ENCODE measurements around the gene G2E3.
"Not testable (repeated sequence)": the region's sequence is repeated elsewhere in the genome, so short reads cannot be mapped to it uniquely, and the experiment has no call there.

G2E3 gene, protein sequence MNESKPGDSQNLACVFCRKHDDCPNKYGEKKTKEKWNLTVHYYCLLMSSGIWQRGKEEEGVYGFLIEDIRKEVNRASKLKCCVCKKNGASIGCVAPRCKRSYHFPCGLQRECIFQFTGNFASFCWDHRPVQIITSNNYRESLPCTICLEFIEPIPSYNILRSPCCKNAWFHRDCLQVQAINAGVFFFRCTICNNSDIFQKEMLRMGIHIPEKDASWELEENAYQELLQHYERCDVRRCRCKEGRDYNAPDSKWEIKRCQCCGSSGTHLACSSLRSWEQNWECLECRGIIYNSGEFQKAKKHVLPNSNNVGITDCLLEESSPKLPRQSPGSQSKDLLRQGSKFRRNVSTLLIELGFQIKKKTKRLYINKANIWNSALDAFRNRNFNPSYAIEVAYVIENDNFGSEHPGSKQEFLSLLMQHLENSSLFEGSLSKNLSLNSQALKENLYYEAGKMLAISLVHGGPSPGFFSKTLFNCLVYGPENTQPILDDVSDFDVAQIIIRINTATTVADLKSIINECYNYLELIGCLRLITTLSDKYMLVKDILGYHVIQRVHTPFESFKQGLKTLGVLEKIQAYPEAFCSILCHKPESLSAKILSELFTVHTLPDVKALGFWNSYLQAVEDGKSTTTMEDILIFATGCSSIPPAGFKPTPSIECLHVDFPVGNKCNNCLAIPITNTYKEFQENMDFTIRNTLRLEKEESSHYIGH

GRCh38 chr14:30558675-30559555 lies at the start of gene G2E3:
TSS of gene G2E3 (plus strand) at chr14:30559158. CDS start at chr14:30581080, 21,922 bp downstream.
- peak; percentile 89 for DNase-seq

DNA sequence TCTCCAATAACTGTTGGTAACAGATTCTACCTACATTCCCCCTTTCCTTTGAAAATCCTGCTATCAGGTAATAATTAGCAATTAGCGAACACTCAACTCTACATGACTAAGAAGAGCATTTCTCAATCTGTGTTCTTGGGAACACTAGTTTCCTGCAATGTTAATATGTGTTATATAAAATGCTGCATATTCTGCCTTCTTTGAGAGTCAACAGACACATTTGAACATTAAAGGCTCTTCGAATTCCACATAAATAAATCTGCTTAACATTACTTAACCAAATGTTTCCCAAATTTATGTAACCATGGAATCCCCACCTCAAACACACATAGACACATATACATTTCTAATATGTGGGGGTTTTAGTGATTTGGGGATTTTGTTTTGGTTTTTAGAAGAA lies 41.2 kb upstream of the G2E3 start:
- DNase-seq, result no peak

- peak; percentile 95 for DNase-seq
Measured at GRCh38 chr14:30518867-30519560, 39.9 kb upstream of the G2E3 start.

DNA sequence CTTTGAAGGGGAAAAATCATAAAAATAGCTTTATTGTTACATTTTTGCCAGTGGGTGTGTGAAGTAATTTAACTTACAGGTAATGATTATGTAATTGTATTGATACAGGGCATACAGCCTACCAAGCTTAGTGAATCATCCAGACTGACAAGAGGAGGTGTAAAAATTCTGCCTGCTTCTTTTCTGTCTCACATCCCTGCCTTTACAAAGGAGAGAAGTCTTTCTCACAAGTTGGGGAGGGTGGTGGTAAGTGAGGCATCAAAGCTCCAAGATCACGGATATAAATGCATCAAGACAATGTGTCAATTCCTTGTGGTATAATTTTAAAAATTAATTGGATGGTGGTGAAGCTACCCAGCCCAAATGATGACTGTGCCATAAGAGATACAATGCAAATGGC lies 39.0 kb upstream of the G2E3 start:
- no peak for DNase-seq

- DNase-seq, result no peak
Measured at GRCh38 chr14:30520536-30520935, 38.4 kb upstream of the G2E3 start.

DNA sequence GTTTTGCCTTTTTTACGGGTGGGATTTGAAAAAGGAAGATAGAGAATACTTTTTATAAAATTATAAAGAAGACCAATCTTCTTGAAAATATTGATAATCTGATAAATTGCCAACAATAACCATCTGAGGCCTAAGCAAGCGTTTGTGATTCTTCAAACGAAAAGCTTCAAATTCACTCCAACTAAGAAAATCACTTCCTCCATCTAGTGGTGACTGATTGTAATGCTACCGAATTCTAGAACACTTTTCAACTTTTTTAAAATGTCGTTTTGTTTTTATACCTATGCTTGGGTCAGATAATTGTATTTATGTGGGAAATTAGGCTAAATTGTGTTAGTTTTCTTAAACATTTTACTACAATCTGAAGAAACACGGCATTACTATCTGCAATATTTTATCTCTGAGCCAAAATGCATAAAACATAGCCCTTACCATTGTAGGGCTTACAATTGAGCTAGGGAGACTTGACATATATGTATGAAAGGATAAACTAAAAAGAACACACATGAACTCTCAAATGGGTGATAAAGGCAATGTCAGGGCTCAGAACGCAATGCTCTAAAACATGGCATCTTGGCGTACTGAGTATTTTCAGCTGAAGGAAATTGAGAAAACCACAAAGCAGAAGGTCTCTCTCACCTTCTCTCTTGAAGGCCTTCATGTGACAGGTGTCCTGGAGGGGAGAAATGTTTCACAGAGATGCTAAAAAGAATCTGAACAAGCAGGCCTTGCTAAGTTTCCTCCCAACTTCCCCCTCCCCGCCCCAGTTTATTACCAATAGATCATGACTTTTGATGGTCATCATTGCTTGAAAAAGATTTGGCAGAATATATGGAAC lies 36.8 kb upstream of the G2E3 start:
- DNase-seq, result peak; percentile 45

GRCh38 chr14:30525833-30526232 lies 33.1 kb upstream of the G2E3 start:
- DNase-seq, result no peak

DNA sequence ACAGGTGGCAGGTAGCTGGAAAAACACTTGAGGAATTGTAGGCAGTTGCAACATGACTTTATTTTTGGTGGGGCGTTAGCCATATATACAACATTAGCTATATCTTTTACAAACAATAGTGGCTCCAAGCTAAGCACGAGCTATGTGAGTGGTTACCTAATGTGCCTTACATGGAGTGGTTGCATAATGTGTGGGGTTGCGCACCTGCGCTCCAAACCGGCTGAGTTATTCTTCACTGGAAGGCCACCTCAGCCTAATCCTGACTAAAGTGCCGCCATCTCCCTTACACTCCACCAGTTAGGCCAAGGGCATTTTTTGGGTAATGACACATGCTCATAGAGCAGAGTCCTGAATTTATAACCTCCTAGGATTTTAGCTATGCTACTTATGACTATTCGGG lies 31.8 kb upstream of the G2E3 start:
- DNase-seq, result no peak

- no peak for DNase-seq
Measured at GRCh38 chr14:30528119-30528518, 30.8 kb upstream of the G2E3 start.

DNA sequence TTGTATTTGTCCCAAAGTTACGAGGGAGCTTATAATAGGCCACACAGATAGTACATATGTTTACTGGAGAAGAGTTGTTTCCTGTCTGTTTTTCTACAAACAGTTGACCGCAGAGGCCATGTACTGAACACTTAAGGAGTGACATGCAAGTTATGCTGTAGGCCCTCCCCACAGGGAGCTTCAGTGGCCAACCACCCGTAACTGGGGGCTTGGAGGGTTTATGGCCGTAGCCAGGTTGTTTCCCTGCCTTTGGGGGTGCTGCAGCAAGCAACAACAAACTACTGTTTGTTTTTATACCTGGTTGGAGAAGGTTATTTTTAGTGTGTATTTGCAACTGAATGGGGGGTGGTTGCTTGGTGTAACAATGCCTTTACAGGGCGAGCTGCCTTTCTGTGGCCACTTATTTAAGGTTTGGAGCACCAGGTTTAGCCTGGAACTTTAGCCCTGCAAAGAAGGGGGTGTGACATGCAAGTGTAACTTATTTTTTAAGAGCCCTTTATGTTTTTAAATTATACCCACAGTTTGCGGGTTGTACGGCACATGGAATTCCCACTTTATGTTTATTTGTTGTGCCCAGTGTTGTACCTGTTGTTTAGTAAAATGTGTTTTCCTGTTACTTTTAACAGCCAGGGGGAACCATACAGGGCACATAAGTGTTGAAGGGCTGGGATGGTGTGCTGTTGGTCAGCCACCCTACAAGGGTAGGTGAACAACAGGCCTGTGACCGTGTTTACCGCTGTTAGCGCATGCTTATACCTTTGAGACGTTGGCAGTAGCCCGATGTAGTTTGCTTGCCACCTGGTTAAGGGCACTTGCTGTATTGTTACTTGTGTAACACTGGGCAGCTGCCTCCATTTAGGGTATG lies 29.9 kb upstream of the G2E3 start:
- DNase-seq, result no peak

- no peak for DNase-seq
Measured at GRCh38 chr14:30532264-30532663, 26.7 kb upstream of the G2E3 start.

- DNase-seq, result no peak
Measured at GRCh38 chr14:30533126-30533525, 25.8 kb upstream of the G2E3 start.

- DNase-seq, result no peak
Measured at GRCh38 chr14:30541318-30541717, 17.6 kb upstream of the G2E3 start.

DNA sequence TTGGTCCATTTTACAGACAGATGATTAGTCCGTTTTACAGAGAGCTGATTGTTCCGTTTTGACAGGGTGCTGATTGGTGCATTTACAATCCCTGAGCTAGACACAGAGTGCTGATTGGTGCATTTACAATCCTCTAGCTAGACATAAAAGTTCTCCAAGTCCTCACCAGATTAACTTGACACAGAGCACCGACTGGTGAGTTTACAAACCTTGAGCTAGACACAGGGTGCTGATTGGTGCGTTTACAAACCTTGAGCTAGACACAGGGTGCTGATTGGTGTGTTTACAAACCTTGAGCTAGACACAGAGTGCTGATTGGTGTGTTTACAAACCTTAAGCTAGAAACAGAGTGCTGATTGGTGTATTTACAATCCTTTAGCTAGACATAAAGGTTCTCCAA lies 12.2 kb upstream of the G2E3 start:
- not testable (repeated sequence) for DNase-seq

- DNase-seq, result no peak
Measured at GRCh38 chr14:30547388-30548048, 11.4 kb upstream of the G2E3 start.

DNA sequence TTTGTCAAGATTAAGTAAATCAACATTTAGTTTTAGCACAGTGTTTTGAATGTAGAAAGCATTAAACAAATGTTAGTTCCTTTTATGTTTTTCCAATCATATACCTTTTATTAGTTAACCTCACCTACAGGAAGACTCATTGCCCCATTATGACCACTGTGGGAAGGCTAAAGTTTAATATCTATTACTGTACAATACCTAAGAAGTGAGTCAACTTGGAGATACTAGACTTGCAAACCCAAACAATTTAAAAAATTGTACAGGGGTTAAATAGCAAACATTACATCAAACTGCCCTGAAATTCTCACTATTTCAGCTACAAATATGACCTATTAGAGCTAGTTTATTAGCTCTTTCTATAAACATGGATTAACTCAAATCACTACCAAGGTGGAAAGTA lies 8.6 kb upstream of the G2E3 start:
- no peak for DNase-seq

- DNase-seq, result peak; percentile 17
Measured at GRCh38 chr14:30551460-30551859, 7.5 kb upstream of the G2E3 start.

DNA sequence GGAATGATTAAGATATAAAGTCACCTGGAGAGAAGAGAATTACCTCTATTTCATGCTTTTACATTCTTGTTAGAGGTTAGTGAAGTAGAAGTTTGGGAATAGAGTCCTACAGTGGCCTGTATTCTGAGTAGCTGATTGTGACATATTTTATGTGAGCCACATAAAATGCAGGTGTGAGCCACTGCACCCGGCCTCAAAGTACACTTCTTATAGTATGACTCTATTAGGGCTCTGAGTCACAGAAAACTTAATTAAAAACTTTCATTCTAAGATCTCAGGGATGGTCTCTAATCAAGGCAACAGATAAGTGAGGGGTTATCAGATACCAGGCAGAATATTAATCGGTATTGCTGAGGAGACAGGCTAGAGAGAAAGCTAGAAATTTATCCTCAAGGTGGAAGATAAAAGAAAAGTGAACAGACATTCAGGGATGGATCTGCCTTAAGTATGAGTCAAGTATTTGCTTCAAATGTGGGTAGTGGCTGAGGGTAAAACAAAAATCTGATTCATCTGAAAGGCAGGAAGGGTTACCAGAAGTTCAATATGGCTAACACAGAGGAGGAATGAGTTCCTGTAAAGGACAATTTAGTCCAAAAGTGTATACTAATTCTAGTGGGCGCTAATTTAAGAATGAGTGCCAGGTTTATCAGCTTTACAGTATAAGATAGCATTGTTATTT lies 5.5 kb upstream of the G2E3 start:
- no peak for DNase-seq

GRCh38 chr14:30558362-30558674 lies 640 bp upstream of the G2E3 start:
- DNase-seq, result no peak

- peak; percentile 14 for DNase-seq
Measured at GRCh38 chr14:30559638-30560091, 707 bp downstream of the G2E3 start.

Measured in NCI-H1092 (cell line).